GM20000 (cell line): ENCODE measurements around the gene NFKBIE.

Experiments
- DNase-seq: peaks from one replicate; pipeline ENCODE4 v3.0.0; 2012; ENCODE audit warnings: low spot score
- TF ChIP-seq, protein P1 (sequence below): IDR thresholded peaks from 2 replicates; pipeline ENCODE4 v1.5.1; 2012; ENCODE audit warnings: mild to moderate bottlenecking, control low read depth; ENCODE audit errors: extremely low read depth, missing control alignments

Gene NFKBIE

DNA sequence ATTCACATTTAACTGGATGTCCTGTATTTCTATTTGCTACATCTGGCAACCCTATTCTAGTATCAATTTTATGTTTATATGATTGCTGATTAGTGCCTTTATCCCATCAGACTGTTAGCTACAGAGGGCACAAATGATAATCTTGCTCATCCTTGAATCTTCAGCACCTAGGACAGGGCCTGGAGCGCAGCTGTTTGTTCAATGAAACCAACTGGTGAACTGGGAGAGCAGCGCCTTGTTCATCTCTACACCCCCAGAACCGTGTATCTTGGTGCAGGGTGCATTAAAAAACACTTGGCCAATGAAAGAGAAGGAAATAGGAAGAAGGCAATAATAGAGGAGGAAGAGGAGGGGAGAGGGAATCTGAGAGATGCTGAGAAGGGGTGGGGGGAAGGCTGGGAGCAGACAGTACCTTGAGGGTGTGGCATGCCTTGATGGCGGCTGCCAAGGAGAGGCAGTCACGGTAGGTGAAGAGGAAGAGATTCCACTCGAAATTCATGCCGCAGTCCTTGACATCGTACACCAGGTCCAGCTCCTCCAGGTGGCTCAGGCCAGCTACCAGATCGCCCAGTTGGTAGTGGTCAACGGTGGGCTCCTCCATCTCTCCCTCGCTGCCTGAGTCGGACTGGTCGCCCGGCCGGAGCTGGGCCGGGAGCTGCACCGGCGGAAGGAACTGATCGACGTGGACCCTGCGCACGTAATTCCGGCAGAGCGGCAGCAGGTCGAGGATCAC, 20.4 kb upstream of the NFKBIE start:
- TF ChIP-seq, protein P1, sequence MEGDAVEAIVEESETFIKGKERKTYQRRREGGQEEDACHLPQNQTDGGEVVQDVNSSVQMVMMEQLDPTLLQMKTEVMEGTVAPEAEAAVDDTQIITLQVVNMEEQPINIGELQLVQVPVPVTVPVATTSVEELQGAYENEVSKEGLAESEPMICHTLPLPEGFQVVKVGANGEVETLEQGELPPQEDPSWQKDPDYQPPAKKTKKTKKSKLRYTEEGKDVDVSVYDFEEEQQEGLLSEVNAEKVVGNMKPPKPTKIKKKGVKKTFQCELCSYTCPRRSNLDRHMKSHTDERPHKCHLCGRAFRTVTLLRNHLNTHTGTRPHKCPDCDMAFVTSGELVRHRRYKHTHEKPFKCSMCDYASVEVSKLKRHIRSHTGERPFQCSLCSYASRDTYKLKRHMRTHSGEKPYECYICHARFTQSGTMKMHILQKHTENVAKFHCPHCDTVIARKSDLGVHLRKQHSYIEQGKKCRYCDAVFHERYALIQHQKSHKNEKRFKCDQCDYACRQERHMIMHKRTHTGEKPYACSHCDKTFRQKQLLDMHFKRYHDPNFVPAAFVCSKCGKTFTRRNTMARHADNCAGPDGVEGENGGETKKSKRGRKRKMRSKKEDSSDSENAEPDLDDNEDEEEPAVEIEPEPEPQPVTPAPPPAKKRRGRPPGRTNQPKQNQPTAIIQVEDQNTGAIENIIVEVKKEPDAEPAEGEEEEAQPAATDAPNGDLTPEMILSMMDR, result no peak
- no peak for DNase-seq

DNA sequence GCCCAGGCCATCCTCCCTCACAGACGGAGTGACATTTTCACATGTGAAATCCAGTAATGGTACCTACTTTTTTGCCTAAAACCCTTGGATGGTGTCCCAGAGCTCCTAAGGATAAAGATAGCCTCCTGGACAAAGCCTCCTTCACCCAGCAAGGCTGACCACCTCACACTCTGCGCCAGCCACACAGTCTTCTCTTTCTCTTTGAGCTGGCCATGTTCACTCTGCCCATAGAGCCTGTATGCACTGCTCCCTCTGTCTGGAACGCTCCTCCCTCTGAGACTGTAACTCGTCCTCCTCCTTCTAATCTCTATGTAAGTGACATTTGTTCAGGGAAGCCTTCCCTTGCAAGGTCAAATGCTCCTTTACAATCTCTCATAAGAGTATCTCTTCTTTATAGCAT, 19.5 kb upstream of the NFKBIE start:
- TF ChIP-seq, protein P1, result no peak
- DNase-seq, result no peak

DNA sequence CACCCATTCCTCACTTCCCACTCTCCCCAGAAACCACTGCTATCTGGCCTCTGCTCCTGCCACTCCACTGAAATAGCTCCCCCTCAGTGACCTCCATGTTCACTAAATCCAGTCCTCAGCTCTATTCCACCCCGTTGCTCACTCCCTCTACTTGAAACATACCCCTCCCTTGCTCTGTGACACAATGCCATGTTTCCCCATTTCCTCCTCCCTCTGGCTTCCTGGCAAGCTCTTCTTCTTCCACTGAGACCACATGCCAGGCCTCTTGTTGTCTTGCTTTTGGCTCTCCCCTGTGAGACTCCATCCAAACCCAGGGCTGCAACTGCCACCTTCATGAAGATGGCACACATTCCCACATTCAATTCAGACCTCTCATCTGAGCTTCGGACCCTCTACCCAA, 18.8 kb upstream of the NFKBIE start:
- DNase-seq, result no peak
- TF ChIP-seq, protein P1, result no peak

DNA sequence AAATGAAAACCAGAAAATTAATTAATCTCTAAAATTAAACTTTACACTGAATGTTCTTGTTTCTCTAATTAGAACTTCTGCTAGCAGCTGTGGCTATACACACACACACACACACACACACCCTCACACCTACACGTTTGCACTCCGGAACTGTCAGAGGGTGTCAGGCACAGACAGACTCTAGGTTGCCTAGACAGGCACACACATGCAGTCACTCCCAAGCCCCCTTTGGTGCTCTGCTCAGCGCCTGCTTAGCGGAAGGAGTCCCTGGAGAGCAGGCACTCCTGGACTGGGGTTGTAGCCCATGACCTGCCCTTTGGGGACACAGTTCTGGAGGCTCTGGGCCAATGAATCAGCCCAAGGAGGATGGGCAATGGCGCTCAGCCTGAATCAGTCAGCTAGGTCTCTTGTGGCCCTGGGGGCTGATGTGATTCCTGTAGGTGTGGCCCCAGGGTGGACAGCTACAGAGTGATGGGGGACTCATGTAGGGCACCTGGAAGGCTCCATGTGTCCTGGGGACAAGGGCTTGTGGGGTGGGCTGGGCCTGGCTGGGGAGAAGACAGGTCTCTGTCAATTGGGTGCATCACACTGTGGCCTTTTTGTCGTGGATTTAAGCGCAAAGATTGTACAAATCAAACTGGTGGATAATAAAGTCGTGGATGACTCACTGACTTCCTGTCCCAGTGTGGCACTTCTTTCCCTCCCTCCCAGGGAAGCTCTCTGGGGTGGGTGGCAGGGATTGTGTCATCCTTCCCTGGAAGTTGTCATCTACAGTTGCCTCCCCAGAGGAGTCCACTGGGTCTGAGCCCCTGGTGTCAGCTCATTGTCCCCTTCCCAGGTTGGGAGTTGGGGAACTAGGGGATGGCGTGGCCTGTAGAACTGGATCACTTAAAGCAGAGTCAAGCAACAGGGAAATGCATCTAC, 13.7 kb upstream of the NFKBIE start:
- TF ChIP-seq, protein P1, result no peak
- DNase-seq, result no peak

DNA sequence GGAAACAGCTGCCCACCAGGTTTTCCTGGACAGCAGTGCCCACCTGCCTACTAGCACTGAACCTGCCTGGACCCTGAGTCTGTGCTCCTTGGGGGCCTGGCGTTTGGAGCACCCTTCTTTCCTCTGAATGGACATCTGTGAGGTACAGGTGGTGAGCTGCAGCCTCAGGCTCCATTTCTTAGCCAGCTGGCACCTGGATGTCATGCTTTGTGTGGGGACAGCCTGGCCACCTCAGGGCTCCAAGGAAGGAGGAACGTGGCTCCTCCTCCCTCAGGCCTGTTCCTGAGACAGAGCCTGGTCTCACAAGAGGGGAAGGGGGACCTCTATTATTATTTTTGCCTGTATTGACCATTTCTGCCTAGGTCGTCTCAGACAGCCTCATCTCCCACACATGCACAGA, 13.0 kb upstream of the NFKBIE start:
- TF ChIP-seq, protein P1, result no peak
- no peak for DNase-seq

DNA sequence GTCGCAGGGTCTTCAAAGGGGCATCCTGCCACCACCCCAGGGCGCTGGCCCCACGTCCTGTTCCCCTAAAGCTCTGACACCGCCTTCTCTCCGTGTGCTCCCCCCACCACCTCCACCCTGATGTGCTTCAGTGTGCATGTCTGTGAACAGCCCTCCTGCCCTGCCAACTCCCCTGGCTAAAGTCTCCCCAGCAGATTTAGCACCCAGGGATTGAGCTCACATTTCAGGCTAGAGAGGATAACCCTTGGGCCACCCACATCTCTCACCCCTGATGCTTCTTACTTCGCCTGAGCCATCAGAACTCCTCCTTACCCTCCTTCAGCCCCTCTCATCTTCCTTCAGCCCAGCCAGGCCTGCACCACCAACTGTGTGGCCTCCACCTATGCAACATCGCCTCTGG, 12.4 kb upstream of the NFKBIE start:
- TF ChIP-seq, protein P1, result no peak

More for the DNA sequence above, 12.4 kb upstream of the NFKBIE start:
- DNase-seq, result no peak
